Erythroblast (primary cell): ENCODE measurements around the gene SLC37A4.

ENCODE experiments used
- GATA1 ChIP-seq: IDR thresholded peaks from 2 replicates; pipeline ENCODE4 v1.6.1; 2011; ENCODE audit warnings: low read depth, mild to moderate bottlenecking, control low read depth, low read length, moderate library complexity
- POLR2A ChIP-seq: IDR thresholded peaks from 2 replicates; pipeline ENCODE4 v1.6.1; 2011; ENCODE audit warnings: mild to moderate bottlenecking, low read length

DNA sequence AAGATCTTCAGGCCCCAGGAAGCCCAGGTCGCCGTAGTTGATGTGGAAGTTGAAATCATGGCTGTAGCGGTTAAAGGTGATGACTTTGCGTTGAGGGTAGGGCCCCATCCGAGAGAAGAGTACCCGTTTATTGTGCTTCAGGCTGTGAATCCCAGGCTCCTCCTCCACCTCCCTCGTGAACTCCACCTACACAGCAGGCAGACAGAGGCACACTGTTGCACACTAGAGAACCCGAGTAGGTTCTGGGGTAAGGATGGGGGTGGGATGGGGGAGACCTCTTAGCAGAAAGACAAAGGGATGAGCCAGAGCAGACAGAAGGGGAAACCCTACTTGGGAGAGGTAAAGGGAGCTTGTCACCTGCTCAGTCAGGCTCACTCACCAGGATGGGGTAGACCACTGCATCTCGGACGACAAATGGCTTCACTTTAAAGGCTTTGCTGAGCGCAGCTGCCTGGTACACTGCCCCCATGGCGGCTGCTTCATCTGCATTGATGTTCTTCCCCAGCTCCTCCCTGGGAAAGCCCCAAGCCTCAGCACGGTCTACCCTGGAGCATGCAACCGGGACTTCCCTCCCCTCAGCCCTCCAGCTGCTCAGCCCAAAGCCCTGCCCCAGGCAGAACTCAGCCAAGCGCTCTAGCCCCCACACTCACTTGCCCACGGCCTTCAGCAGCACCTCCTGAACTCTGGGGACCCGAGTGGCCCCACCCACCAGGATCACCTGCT, 20.9 kb upstream of the SLC37A4 start:
- TF ChIP-seq POLR2A (no peak), GATA1 (no peak)
